ENCODE results near the gene FAM20A.

GRCh38 chr17:68534695-68535088 lies 66.5 kb downstream of the FAM20A start:
- no peak for TF ChIP-seq CTCF (IDR thresholded peaks at IDR 0.05)
- no peak for TF ChIP-seq POLR2AphosphoS5 (IDR thresholded peaks at IDR 0.05)
